H1 (cell line): ENCODE measurements around the gene SNX19.

Source experiments
- CEBPB ChIP-seq: IDR thresholded peaks from 2 replicates; pipeline ENCODE4 v1.6.1; 2012; ENCODE audit warnings: low read depth, low read length
- POLR2A ChIP-seq, 2 experiments: IDR thresholded peaks; 1 replicate in 1 of 2; 2 replicates in 1 of 2; pipeline ENCODE4 v1.6.1; 2011; ENCODE audit warnings: low read depth in 2 of 2, low read length in 2 of 2, mild to moderate bottlenecking in 2 of 2; ENCODE audit errors: control extremely low read depth in 1 of 2

- TF ChIP-seq POLR2A (IDR thresholded peaks at IDR 0.05; ENCODE audit: control extremely low read depth in 1 of 2, low read depth in 2 of 2, low read length in 2 of 2) (no peak), CEBPB (no peak)
These were observed 42.5 kb downstream of the SNX19 start for GRCh38 chr11:130873761-130874160.
